ENCODE results near the gene WASF2. TPM values are rescaled to one million over a fixed set of nuclear protein-coding genes. Genes with fewer than 3 reads are reported as not detected.
"Not testable (repeated sequence)": the region's sequence is repeated elsewhere in the genome, so short reads cannot be mapped to it uniquely, and the experiment has no call there.

Gene WASF2
- total RNA-seq, 2 donors from 2014 or later, result 71.8 to 77.4 TPM

- peak in 1 of 2 donors; percentile 64 for ATAC-seq
- DNase-seq, result no peak
- intact Hi-C loops (cut with DNase I), result loop anchor here in 1 of 2 donors (10.0 kb wide), 1 partner anchor 49 kb away; no protein-coding TSS in a partner anchor
Observed at GRCh38 chr1:27435566-27436203, 54.3 kb downstream of the WASF2 start.

GRCh38 chr1:27433706-27434105 lies 56.3 kb downstream of the WASF2 start:
- intact Hi-C loops (cut with DNase I), result loop anchor here (5.0 to 10.0 kb wide), 2 partner anchors 51 to 54 kb away; no protein-coding TSS in a partner anchor
- ATAC-seq, result no peak
- DNase-seq, result no peak

GRCh38 chr1:27432725-27433124 lies 57.2 kb downstream of the WASF2 start:
- ATAC-seq, DNase-seq: not testable (repeated sequence)
- intact Hi-C loops (cut with DNase I), result loop anchor here (5.0 to 10.0 kb wide), 2 partner anchors 52 to 55 kb away; no protein-coding TSS in a partner anchor

- ATAC-seq (no peak), DNase-seq (no peak)
- intact Hi-C loops (cut with DNase I), result loop anchor here (5.0 to 10.0 kb wide), 2 partner anchors 53 to 56 kb away; no protein-coding TSS in a partner anchor
Observed at GRCh38 chr1:27431601-27431940, 58.4 kb downstream of the WASF2 start.

- ATAC-seq, result peak; percentile 11 to 34
- no peak for DNase-seq
- intact Hi-C loops (cut with DNase I), result loop anchor here (5.0 to 10.0 kb wide), 2 partner anchors 54 to 56 kb away; no protein-coding TSS in a partner anchor
Observed at GRCh38 chr1:27430903-27431600, 58.9 kb downstream of the WASF2 start.

GRCh38 chr1:27429029-27429425 lies 60.9 kb downstream of the WASF2 start:
- DNase-seq, result no peak
- ATAC-seq, result peak in 1 of 2 donors; percentile 8
- intact Hi-C loops (cut with DNase I), result no loop called here

- ATAC-seq, result peak; percentile 73 to 74
- intact Hi-C loops (cut with DNase I), result no loop called here
- DNase-seq, result peak; percentile 48
Observed at GRCh38 chr1:27428316-27429028, 61.5 kb downstream of the WASF2 start.

GRCh38 chr1:27427816-27428315 lies 62.1 kb downstream of the WASF2 start:
- ATAC-seq (no peak), DNase-seq (no peak)
- intact Hi-C loops (cut with DNase I), result no loop called here

GRCh38 chr1:27427329-27427728 lies 62.6 kb downstream of the WASF2 start:
- intact Hi-C loops (cut with DNase I), result no loop called here
- DNase-seq (no peak), ATAC-seq (peak in 1 of 2 donors; percentile 13)

- intact Hi-C loops (cut with DNase I), result no loop called here
- DNase-seq, result no peak
- no peak for ATAC-seq
Observed at GRCh38 chr1:27423709-27424108, 66.3 kb downstream of the WASF2 start.

- DNase-seq (peak; percentile 73), ATAC-seq (peak; percentile 96 to 97)
- intact Hi-C loops (cut with DNase I), result loop anchor here in 1 of 2 donors (5.0 kb wide), 1 partner anchor 184 kb away; the partner anchor contains the start of gene AHDC1
Observed at GRCh38 chr1:27418326-27419185, 71.4 kb downstream of the WASF2 start.

GRCh38 chr1:27417713-27418112 lies 72.3 kb downstream of the WASF2 start:
- no peak for ATAC-seq
- intact Hi-C loops (cut with DNase I), result loop anchor here in 1 of 2 donors (5.0 kb wide), 1 partner anchor 185 kb away; the partner anchor contains the start of gene AHDC1
- DNase-seq, result no peak

GRCh38 chr1:27416387-27417111 lies 73.4 kb downstream of the WASF2 start:
- DNase-seq, result no peak
- intact Hi-C loops (cut with DNase I), result loop anchor here in 1 of 2 donors (5.0 kb wide), 1 partner anchor 186 kb away; the partner anchor contains the start of gene AHDC1
- ATAC-seq, result peak in 1 of 2 donors; percentile 45

GRCh38 chr1:27414091-27414490 lies 75.9 kb downstream of the WASF2 start:
- no peak for ATAC-seq
- no peak for DNase-seq
- intact Hi-C loops (cut with DNase I), result no loop called here

- intact Hi-C loops (cut with DNase I), result no loop called here
- ATAC-seq, result peak; percentile 67 to 76
- DNase-seq, result no peak
Observed at GRCh38 chr1:27413004-27413403, 77.0 kb downstream of the WASF2 start.

- ATAC-seq, result no peak
Observed at GRCh38 chr1:27412502-27412901, 77.5 kb downstream of the WASF2 start.

GRCh38 chr1:27410709-27411108 lies 79.3 kb downstream of the WASF2 start:
- intact Hi-C loops (cut with DNase I), result no loop called here
- no peak for DNase-seq
- ATAC-seq, result no peak

More at GRCh38 chr1:27412502-27412901, 77.5 kb downstream of the WASF2 start:
- DNase-seq, result no peak
- intact Hi-C loops (cut with DNase I), result no loop called here

GRCh38 chr1:27409669-27410068 lies 80.3 kb downstream of the WASF2 start:
- DNase-seq (no peak), ATAC-seq (no peak)
- intact Hi-C loops (cut with DNase I), result no loop called here
